ENCODE data around the gene NLN. TPM values are rescaled to one million over a fixed set of nuclear protein-coding genes. Genes with fewer than 3 reads are reported as not detected.
A peak's percentile ranks its signal among the peaks of the same experiment; 100 is the strongest.

Gene NLN
- total and polyA plus RNA-seq, 12 donors, result 1.5 to 17.4 (median 13.4) TPM

DNA sequence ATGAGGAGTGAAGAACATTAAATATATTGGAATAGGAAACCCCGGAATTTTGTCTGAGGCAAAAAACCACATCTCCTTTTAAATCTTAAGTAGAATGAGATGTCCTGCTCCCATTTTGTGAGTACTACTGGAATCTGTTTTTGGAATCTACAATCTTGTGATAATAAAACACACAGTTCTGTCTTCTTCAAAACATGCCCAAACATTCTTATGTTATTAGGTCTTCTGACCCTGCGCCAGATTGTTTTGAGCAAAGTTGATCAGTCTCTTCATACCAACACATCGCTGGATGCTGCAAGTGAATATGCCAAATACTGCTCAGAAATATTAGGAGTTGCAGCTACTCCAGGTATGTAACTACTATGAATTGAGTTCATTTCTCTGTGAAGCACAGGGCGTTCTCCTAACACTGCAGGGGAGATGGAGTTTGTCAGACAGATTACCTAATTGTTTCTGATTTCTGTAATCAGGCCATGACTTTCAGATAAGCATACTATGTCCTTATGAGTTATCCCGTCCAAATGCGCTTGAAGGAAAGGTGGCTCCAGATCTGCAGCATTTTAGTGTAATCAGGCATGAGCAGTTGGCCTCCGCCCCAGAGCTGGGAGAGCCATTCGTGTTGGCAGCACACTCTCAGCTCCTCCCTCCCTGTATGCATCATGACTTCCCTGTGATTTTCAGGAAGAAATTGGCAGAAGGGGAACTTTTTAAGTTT is 88.0 kb downstream of the NLN start:
- Histone ChIP-seq H3K4me1 (peaks cover 0 to 18% (median 3%) of the 10 kb centered on the region in 9 donors), H3K27ac (peak overlapping the region in 5 of 10 donors; percentile 0 to 28 (median 12)), H3K9me3 (no peaks in the 10 kb centered on the region), H3K4me3 (no peak overlapping the region), H3K36me3 (peaks cover 0 to 38% (median 0%) of the 10 kb centered on the region in 9 donors), H3K27me3 (no peaks in the 10 kb centered on the region)
- ATAC-seq (peak; percentile 71 to 97 (median 94)), DNase-seq (peak; percentile 53 to 56)
- TF ChIP-seq, protein P1, sequence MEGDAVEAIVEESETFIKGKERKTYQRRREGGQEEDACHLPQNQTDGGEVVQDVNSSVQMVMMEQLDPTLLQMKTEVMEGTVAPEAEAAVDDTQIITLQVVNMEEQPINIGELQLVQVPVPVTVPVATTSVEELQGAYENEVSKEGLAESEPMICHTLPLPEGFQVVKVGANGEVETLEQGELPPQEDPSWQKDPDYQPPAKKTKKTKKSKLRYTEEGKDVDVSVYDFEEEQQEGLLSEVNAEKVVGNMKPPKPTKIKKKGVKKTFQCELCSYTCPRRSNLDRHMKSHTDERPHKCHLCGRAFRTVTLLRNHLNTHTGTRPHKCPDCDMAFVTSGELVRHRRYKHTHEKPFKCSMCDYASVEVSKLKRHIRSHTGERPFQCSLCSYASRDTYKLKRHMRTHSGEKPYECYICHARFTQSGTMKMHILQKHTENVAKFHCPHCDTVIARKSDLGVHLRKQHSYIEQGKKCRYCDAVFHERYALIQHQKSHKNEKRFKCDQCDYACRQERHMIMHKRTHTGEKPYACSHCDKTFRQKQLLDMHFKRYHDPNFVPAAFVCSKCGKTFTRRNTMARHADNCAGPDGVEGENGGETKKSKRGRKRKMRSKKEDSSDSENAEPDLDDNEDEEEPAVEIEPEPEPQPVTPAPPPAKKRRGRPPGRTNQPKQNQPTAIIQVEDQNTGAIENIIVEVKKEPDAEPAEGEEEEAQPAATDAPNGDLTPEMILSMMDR (IDR thresholded peaks at IDR 0.05), result no peak
- intact Hi-C loops (cut with DNase I), result no loop called here
- 49 to 65% methylated on average over 8 of the region's 8 CpGs for WGBS, 2 donors

DNA sequence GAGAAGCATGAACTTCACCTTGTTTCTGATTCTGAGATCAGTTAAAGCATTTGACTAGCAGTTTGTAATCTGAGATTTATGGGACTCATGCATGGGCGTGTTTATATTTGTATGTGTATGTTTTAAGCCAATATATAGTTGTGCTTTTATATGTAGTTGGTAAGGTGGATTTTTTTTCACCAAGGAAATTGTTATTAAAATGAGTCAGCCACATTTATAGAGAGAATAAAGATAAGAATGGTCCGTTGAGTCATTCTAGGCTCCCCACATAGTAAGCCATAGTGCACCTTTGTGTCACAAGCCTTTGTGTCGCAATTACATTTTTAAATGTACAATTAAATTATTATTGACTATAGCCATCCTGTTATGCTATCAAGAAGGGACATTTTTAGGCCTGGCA is 89.0 kb downstream of the NLN start:
- intact Hi-C loops (cut with DNase I), result no loop called here
- H3K27me3 ChIP-seq, result no peaks in the 10 kb centered on the region
- WGBS, 2 donors, result 95 to 98% methylated on average over 3 of the region's 3 CpGs
- peaks cover 0 to 38% (median 0%) of the 10 kb centered on the region in 9 donors for H3K36me3 ChIP-seq
- ATAC-seq (no peak), DNase-seq (no peak)
- H3K9me3 ChIP-seq, result no peaks in the 10 kb centered on the region
- no peak overlapping the region for H3K27ac ChIP-seq
- H3K4me3 ChIP-seq, result no peak overlapping the region
- H3K4me1 ChIP-seq, result peaks cover 0 to 18% (median 3%) of the 10 kb centered on the region in 9 donors
- TF ChIP-seq, protein P1 (IDR thresholded peaks at IDR 0.05), result no peak

DNA sequence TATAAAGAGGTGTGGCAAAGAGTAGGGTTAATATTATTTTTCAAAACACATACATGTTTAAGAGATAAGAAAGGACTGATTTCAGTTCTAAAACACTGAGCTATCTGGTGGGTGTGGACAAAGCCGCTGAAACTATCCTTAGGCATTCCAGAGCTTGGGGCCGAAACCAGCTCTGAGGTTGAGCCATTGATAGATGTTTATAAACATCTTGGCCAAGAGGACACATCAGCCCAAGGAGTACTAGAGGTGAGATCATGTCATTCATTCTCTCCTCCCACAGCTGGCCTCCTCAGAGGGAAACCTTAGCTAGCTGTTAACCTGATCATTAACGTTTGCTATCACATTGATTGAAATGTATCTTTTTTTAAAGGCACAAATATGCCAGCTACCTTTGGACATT is 89.9 kb downstream of the NLN start:
- TF ChIP-seq, protein P1 (IDR thresholded peaks at IDR 0.05), result no peak
- no peak overlapping the region for H3K27ac ChIP-seq
- peaks cover 0 to 38% (median 0%) of the 10 kb centered on the region in 9 donors for H3K36me3 ChIP-seq
- WGBS, 2 donors, result 74 to 77% methylated on average over 3 of the region's 3 CpGs
- no peaks in the 10 kb centered on the region for H3K9me3 ChIP-seq
- no peak for ATAC-seq
- no peaks in the 10 kb centered on the region for H3K27me3 ChIP-seq
- intact Hi-C loops (cut with DNase I), result no loop called here
- no peak for DNase-seq
- no peak overlapping the region for H3K4me3 ChIP-seq
- H3K4me1 ChIP-seq, result peaks cover 0 to 18% (median 3%) of the 10 kb centered on the region in 9 donors

DNA sequence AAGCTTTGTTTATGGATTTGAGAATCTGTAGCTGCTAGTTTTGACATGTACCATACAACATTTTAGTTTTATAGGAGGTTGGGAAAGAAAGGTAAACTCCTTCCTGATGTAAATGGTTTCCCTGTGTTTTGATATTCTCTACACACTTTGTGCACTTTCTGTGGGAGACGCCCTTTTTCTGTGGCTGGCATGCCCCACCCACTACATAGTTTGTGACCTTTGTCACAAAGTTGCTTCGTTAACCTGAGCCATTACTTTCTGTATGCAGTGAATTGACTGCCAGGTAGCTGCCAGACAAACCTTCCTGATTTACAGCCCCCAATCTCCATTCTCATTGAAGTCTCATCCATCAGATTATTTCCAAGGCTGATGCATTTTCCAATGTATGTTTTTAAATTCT is 90.6 kb downstream of the NLN start:
- no peak for DNase-seq
- Histone ChIP-seq H3K27ac (no peak overlapping the region), H3K4me1 (peaks cover 0 to 18% (median 3%) of the 10 kb centered on the region in 9 donors), H3K27me3 (no peaks in the 10 kb centered on the region), H3K9me3 (no peaks in the 10 kb centered on the region), H3K36me3 (peaks cover 0 to 38% (median 0%) of the 10 kb centered on the region in 9 donors), H3K4me3 (no peak overlapping the region)
- intact Hi-C loops (cut with DNase I), result no loop called here
- WGBS, 2 donors, result 92% methylated on average over 2 of the region's 2 CpGs
- ATAC-seq, result no peak
- TF ChIP-seq, protein P1 (IDR thresholded peaks at IDR 0.05), result no peak
